IMR-90 (cell line): ENCODE data around the gene ANKRD24. TPM values are rescaled to one million over a fixed set of nuclear protein-coding genes. Genes with fewer than 3 reads are reported as not detected.

Source experiments
- ATAC-seq: fragments of 200-7000 bp; cut with Tn5 transposase; 2 replicates; pipeline ENCODE4 v1.9.1; 2020; ENCODE audit warnings: low read depth, mild to moderate bottlenecking, moderate library complexity
- BruUV-seq: library from RNA; stranded (reverse); fragments of 400-500 nt; replicated peaks from 2 replicates; lab custom pipeline; 2021; lab: Mats Ljungman, UMichigan
- CTCF ChIA-PET: fragments of 300-600 bp; formaldehyde crosslinking; extraction: SDS; loops from one replicate; lab custom pipeline; 2021; ENCODE audit warnings: antibody characterized with exemption; lab: Yijun Ruan, JAX
- POLR2A ChIA-PET: fragments of 300-600 bp; sonication (Branson Sonifier 250); formaldehyde crosslinking; loops from one replicate; lab custom pipeline; 2022; ENCODE audit warnings: antibody characterized with exemption; ENCODE audit not compliant: unreplicated experiment; lab: Charles Lee
- DNase-seq: peaks from one replicate; pipeline ENCODE4 v3.0.0; 2013
- H2AFZ ChIP-seq: replicated peaks from 2 replicates; pipeline ENCODE3; 2013; ENCODE audit warnings: low read length, mild to moderate bottlenecking; ENCODE audit not compliant: poor library complexity
- H2AK5ac ChIP-seq: 2 replicates; pipeline ENCODE4 v1.6.1; 2013; ENCODE audit warnings: low read depth, low read length, inconsistent platforms
- H2AK9ac ChIP-seq: replicated peaks from 2 replicates; pipeline ENCODE3; 2013; ENCODE audit warnings: mild to moderate bottlenecking, low read depth, low read length, moderate library complexity; ENCODE audit not compliant: poor library complexity
- H2BK120ac ChIP-seq: 2 replicates; pipeline ENCODE4 v1.6.1; 2013; ENCODE audit warnings: low read depth, low read length, inconsistent platforms
- H2BK15ac ChIP-seq: 3 replicates; pipeline ENCODE4 v1.6.1; 2013; ENCODE audit warnings: low read depth, low read length, inconsistent platforms
- H2BK20ac ChIP-seq: 2 replicates; pipeline ENCODE4 v1.6.1; 2013; ENCODE audit warnings: low read depth, mild to moderate bottlenecking, inconsistent platforms, low read length, moderate library complexity
- H2BK5ac ChIP-seq: 2 replicates; pipeline ENCODE4 v1.6.1; 2013; ENCODE audit warnings: mild to moderate bottlenecking, low read depth, low read length, inconsistent platforms; ENCODE audit not compliant: poor library complexity, severe bottlenecking
- H3K14ac ChIP-seq: replicated peaks from 2 replicates; pipeline ENCODE4 v1.6.1; 2013; ENCODE audit warnings: low read depth, low read length, inconsistent platforms
- H3K18ac ChIP-seq: 2 replicates; pipeline ENCODE4 v1.6.1; 2013; ENCODE audit warnings: low read depth, low read length, control low read depth
- H3K23ac ChIP-seq: 2 replicates; pipeline ENCODE4 v1.6.1; 2013; ENCODE audit warnings: low read depth, low read length, inconsistent platforms
- H3K27ac ChIP-seq: 2 replicates; pipeline ENCODE4 v1.5.1; 2013; ENCODE audit warnings: mild to moderate bottlenecking, control low read depth, low read length; ENCODE audit not compliant: insufficient read depth
- H3K27me3 ChIP-seq: 2 replicates; pipeline ENCODE4 v1.6.1; 2013; ENCODE audit warnings: low read length; ENCODE audit not compliant: control insufficient read depth, insufficient read depth
- H3K36me3 ChIP-seq: 2 replicates; pipeline ENCODE4 v1.6.1; 2013; ENCODE audit warnings: low read length, mixed read lengths; ENCODE audit not compliant: control insufficient read depth, insufficient read depth
- H3K4ac ChIP-seq: 2 replicates; pipeline ENCODE4 v1.6.1; 2013; ENCODE audit warnings: low read depth, low read length, inconsistent platforms
- H3K4me1 ChIP-seq: 2 replicates; pipeline ENCODE4 v1.6.1; 2013; ENCODE audit warnings: low read length, mixed read lengths; ENCODE audit not compliant: control insufficient read depth, insufficient read depth
- H3K4me2 ChIP-seq: 2 replicates; pipeline ENCODE4 v1.6.1; 2013; ENCODE audit warnings: low read depth, mild to moderate bottlenecking, control low read depth, low read length, moderate library complexity
- H3K4me3 ChIP-seq: 2 replicates; pipeline ENCODE4 v1.5.1; 2013; ENCODE audit warnings: low read depth, mild to moderate bottlenecking, control low read depth, low read length, moderate library complexity; ENCODE audit not compliant: insufficient read depth
- H3K56ac ChIP-seq: 2 replicates; pipeline ENCODE4 v1.6.1; 2013; ENCODE audit warnings: low read length, inconsistent platforms; ENCODE audit not compliant: insufficient read depth; ENCODE audit errors: extremely low read depth
- H3K79me1 ChIP-seq, 2 experiments: 2 replicates each; pipeline ENCODE4 v1.6.1; 2013; ENCODE audit warnings: low read length in 2 of 2, inconsistent platforms in 1 of 2, low read depth in 1 of 2
- H3K9ac ChIP-seq: 2 replicates; pipeline ENCODE4 v1.6.1; 2013; ENCODE audit warnings: low read depth, low read length, control low read depth
- H3K9me1 ChIP-seq: 2 replicates; pipeline ENCODE4 v1.6.1; 2013; ENCODE audit warnings: low read length, inconsistent platforms; ENCODE audit not compliant: insufficient read depth
- H3K9me3 ChIP-seq: 2 replicates; pipeline ENCODE4 v1.6.1; 2013; ENCODE audit warnings: low read length; ENCODE audit not compliant: control insufficient read depth, insufficient read depth
- H4K20me1 ChIP-seq: 2 replicates; pipeline ENCODE4 v1.6.1; 2013; ENCODE audit warnings: low read length, inconsistent platforms; ENCODE audit not compliant: insufficient read depth
- H4K5ac ChIP-seq: 2 replicates; pipeline ENCODE4 v1.6.1; 2013; ENCODE audit warnings: mild to moderate bottlenecking, low read depth, low read length, control low read depth
- H4K8ac ChIP-seq, 2 experiments: 2 replicates each; pipeline ENCODE4 v1.6.1; 2013; ENCODE audit warnings: low read depth in 2 of 2, low read length in 2 of 2, control low read depth in 1 of 2, inconsistent platforms in 1 of 2
- H4K91ac ChIP-seq: 2 replicates; pipeline ENCODE4 v1.6.1; 2013; ENCODE audit warnings: low read depth, low read length, inconsistent platforms; ENCODE audit not compliant: insufficient read depth
- CEBPB ChIP-seq: IDR thresholded peaks from 2 replicates; pipeline ENCODE4 v1.6.1; 2012; ENCODE audit warnings: low read depth, low read length, improper control_type of control experiment
- NFE2L2 ChIP-seq: fragments of 150-350 bp; IDR thresholded peaks from 2 replicates; pipeline ENCODE4 v1.6.1; 2016; ENCODE audit warnings: low read depth, mild to moderate bottlenecking, low read length
- RAD21 ChIP-seq: IDR thresholded peaks from 2 replicates; pipeline ENCODE4 v1.6.1; 2012; ENCODE audit warnings: low read length, improper control_type of control experiment
- SMC3 ChIP-seq: fragments of 150-350 bp; IDR thresholded peaks from 2 replicates; pipeline ENCODE4 v1.6.1; 2016; ENCODE audit warnings: low read depth, mild to moderate bottlenecking, antibody characterized with exemption, low read length, moderate library complexity
- WGBS, 2 experiments: methylation state at CpG; one replicate each; pipeline versions ENCODE4 v1.1.5 to v1.1.7; 2013; ENCODE audit warnings: missing lambda C conversion rate in 2 of 2; ENCODE audit not compliant: insufficient read length in 1 of 2; ENCODE audit errors: extremely low coverage in 2 of 2; 5-methylcytosine and 5-hydroxymethylcytosine counted together
- dilution Hi-C: fragments of 300-500 bp; cut with HindIII; formaldehyde crosslinking; loops from one replicate; pipeline ENCODE4 v1.14.3; 2018; ENCODE audit warnings: low sequenced_read_pairs; ENCODE audit not compliant: unreplicated experiment
- in situ Hi-C: fragments of 300-500 bp; cut with MboI; formaldehyde crosslinking; loops from 3 replicates; pipeline ENCODE4 v1.14.3; 2019; ENCODE audit warnings: low sequenced_read_pairs, inconsistent platforms, mixed read lengths
- intact Hi-C: fragments of 100-400 bp; cut with micrococcal nuclease; formaldehyde crosslinking; loops from 2 replicates; pipeline ENCODE4 v1.10.0; 2022
- polyA plus RNA-seq, 3 experiments: library from polyadenylated mRNA; depleted of rRNA; stranded (reverse); fragments of >200 nt; gene quantifications; 2 replicates each; pipeline ENCODE4 v1.2.3, GENCODE V29; 2012; ENCODE audit warnings: low replicate concordance in 1 of 3
- total RNA-seq: library from RNA; depleted of rRNA; stranded (reverse); fragments of >200 nt; gene quantifications from 2 replicates; pipeline ENCODE4 v1.2.3, GENCODE V29; 2012
- TF ChIP-seq, protein P1 (sequence below): conservative IDR thresholded peaks from 2 replicates; pipeline ENCODE4 v1.5.1; 2012; ENCODE audit warnings: mild to moderate bottlenecking, low read depth, low read length, improper control_type of control experiment
- TF ChIP-seq, protein P2 (sequence below): fragments of 150-350 bp; IDR thresholded peaks from 2 replicates; pipeline ENCODE4 v1.6.1; 2017; ENCODE audit warnings: mild to moderate bottlenecking, antibody characterized with exemption, low read length, low read depth

Gene ANKRD24
- total and polyA plus RNA-seq, 2 of the 4 experiments (the other 2 are of a cell fraction), result 0.18 to 0.21 TPM

DNA sequence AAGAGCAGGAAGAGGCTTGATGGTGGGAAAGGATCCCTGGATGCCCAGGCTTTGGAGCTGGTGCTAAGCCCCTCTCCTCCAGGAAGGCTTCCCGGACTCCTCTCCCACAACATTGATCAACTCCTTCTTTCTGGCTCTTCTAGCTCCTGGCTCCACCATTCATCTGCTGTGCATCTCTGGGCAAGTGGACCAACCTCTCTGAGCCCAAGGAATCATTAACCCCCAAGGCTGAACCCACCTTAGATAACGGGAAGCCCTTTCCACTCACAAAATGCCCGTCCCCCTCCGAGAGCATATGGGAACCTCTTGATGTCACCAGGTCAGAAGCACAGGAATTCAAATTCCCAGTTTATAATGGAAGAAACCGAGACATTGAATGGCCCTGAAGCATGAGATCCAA lies 5.3 kb upstream of the ANKRD24 start:
- no peak overlapping the region for H3K4me3 ChIP-seq
- CTCF ChIA-PET, result interaction anchor here (0.6 kb wide), 2 partner anchors 186 to 189 kb away, joined by 4 to 5 read pairs; no protein-coding TSS in a partner anchor
- no peak overlapping the region for H3K23ac ChIP-seq
- no peaks in the 10 kb centered on the region for H3K4me1 ChIP-seq
- no peak overlapping the region for H3K9ac ChIP-seq
- H4K5ac ChIP-seq, result no peak overlapping the region
- 78% methylated on average over 1 of the region's 5 CpGs; no CpG with 5 or more reads in 1 of the 2 experiments for WGBS, 2 experiments
- H4K8ac ChIP-seq, result no peak overlapping the region
- H3K27me3 ChIP-seq, result no peaks in the 10 kb centered on the region; the same call in 1 of the 2 replicates
- no peak overlapping the region for H2BK15ac ChIP-seq
- peaks cover 11 to 24% of the 10 kb centered on the region in 2 experiments for H3K79me1 ChIP-seq
- H3K9me3 ChIP-seq, result no peaks in the 10 kb centered on the region
- in situ Hi-C loops, result no loop called here
- no peak for DNase-seq
- no peaks in the 10 kb centered on the region for H3K9me1 ChIP-seq
- no peak overlapping the region for H3K4me2 ChIP-seq
- TF ChIP-seq RAD21, result no peak
- TF ChIP-seq SMC3, result no peak
- TF ChIP-seq CEBPB, result no peak
- TF ChIP-seq, protein P1, sequence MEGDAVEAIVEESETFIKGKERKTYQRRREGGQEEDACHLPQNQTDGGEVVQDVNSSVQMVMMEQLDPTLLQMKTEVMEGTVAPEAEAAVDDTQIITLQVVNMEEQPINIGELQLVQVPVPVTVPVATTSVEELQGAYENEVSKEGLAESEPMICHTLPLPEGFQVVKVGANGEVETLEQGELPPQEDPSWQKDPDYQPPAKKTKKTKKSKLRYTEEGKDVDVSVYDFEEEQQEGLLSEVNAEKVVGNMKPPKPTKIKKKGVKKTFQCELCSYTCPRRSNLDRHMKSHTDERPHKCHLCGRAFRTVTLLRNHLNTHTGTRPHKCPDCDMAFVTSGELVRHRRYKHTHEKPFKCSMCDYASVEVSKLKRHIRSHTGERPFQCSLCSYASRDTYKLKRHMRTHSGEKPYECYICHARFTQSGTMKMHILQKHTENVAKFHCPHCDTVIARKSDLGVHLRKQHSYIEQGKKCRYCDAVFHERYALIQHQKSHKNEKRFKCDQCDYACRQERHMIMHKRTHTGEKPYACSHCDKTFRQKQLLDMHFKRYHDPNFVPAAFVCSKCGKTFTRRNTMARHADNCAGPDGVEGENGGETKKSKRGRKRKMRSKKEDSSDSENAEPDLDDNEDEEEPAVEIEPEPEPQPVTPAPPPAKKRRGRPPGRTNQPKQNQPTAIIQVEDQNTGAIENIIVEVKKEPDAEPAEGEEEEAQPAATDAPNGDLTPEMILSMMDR, result no peak
- TF ChIP-seq, protein P2, sequence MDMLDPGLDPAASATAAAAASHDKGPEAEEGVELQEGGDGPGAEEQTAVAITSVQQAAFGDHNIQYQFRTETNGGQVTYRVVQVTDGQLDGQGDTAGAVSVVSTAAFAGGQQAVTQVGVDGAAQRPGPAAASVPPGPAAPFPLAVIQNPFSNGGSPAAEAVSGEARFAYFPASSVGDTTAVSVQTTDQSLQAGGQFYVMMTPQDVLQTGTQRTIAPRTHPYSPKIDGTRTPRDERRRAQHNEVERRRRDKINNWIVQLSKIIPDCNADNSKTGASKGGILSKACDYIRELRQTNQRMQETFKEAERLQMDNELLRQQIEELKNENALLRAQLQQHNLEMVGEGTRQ, result no peak
- TF ChIP-seq NFE2L2, result no peak
- H3K4ac ChIP-seq, result no peak overlapping the region
- BruUV-seq, result no TSS peak
- peaks cover 23% of the 10 kb centered on the region for H3K36me3 ChIP-seq
- H2AFZ ChIP-seq, result no peak overlapping the region
- POLR2A ChIA-PET, result no interaction called here
- H2BK20ac ChIP-seq, result no peak overlapping the region
- H3K14ac ChIP-seq, result no peak overlapping the region
- H3K27ac ChIP-seq, result no peak overlapping the region
- H2AK9ac ChIP-seq, result no peak overlapping the region
- dilution Hi-C loops, result no loop called here
- peaks cover 12% of the 10 kb centered on the region for H4K20me1 ChIP-seq
- no peak overlapping the region for H3K18ac ChIP-seq
- H2BK5ac ChIP-seq, result no peak overlapping the region
- intact Hi-C loops, result no loop called here
- no peak overlapping the region for H2BK120ac ChIP-seq
- no peak for ATAC-seq
- H3K56ac ChIP-seq, result no peak overlapping the region
- H4K91ac ChIP-seq, result no peak overlapping the region
- H2AK5ac ChIP-seq, result no peak overlapping the region
